Endothelial cell of umbilical vein (primary cell): ENCODE data around the gene PPP6R1. TPM values are rescaled to one million over a fixed set of nuclear protein-coding genes. Genes with fewer than 3 reads are reported as not detected.

ENCODE experiments used
- BruUV-seq: library from RNA; stranded (reverse); fragments of 400-500 nt; replicated peaks from 2 replicates; lab custom pipeline; 2021; lab: Mats Ljungman, UMichigan
- CTCF ChIA-PET: fragments of 300-600, 350-600 bp; sonication (Branson Sonifier 250); formaldehyde crosslinking; loops from one replicate; lab custom pipeline; 2021; ENCODE audit warnings: antibody characterized with exemption, inconsistent platforms; lab: Charles Lee
- POLR2A ChIA-PET: fragments of 300-600, 350-600 bp; sonication (Branson Sonifier 250); formaldehyde crosslinking; loops from one replicate; lab custom pipeline; 2021; ENCODE audit warnings: antibody characterized with exemption, inconsistent platforms; lab: Charles Lee
- DNase-seq: peaks from one replicate; pipeline ENCODE4 v3.0.0-alpha.2; 2011; ENCODE audit warnings: low read depth, low spot score
- FAIRE-seq: peaks from 2 replicates; lab custom pipeline; 2011; peaks lifted over from hg19 to GRCh38; lab: Jason Lieb, UNC
- H2AFZ ChIP-seq: 2 replicates; pipeline ENCODE4 v1.6.0; 2012; ENCODE audit warnings: low read depth, low read length, control low read depth, inconsistent platforms
- H3K27ac ChIP-seq: 2 replicates; pipeline ENCODE4 v1.5.1; 2011; ENCODE audit warnings: low read depth, mild to moderate bottlenecking, control low read depth, low read length, moderate library complexity; ENCODE audit not compliant: insufficient read depth
- H3K27me3 ChIP-seq, 2 experiments: 2 replicates each; pipeline versions ENCODE4 v1.6.0 to v1.6.1; 2011; ENCODE audit warnings: low read length in 2 of 2, mixed read lengths in 1 of 2; ENCODE audit not compliant: control insufficient read depth in 2 of 2, insufficient read depth in 2 of 2
- H3K36me3 ChIP-seq, 2 experiments: 2 replicates in 1 of 2; 3 replicates in 1 of 2; pipeline ENCODE4 v1.5.1; 2011; ENCODE audit warnings: low read length in 2 of 2, mild to moderate bottlenecking in 1 of 2, moderate library complexity in 1 of 2; ENCODE audit not compliant: control insufficient read depth in 2 of 2, insufficient read depth in 2 of 2; ENCODE audit errors: extremely low read depth in 1 of 2
- H3K4me1 ChIP-seq: 3 replicates; pipeline ENCODE4 v1.5.1; 2011; ENCODE audit warnings: mild to moderate bottlenecking, low read length; ENCODE audit not compliant: control insufficient read depth, insufficient read depth; ENCODE audit errors: extremely low read depth
- H3K4me2 ChIP-seq: 2 replicates; pipeline ENCODE4 v1.6.1; 2011; ENCODE audit warnings: low read length, control low read depth, mixed read lengths; ENCODE audit not compliant: insufficient read depth
- H3K4me3 ChIP-seq, 3 experiments: fragments of 200-600 bp in 1 of 3; sonication (generic), shearing (Covaris generic) in 1 of 3; replicated peaks in 1 of 3; 2 replicates each; pipeline ENCODE4 v1.5.1; 2011 to 2016; ENCODE audit warnings: control low read depth in 3 of 3, low read length in 3 of 3, mild to moderate bottlenecking in 2 of 3, inconsistent platforms in 1 of 3, low read depth in 1 of 3, moderate library complexity in 1 of 3; ENCODE audit not compliant: insufficient read depth in 1 of 3
- H3K79me2 ChIP-seq: 2 replicates; pipeline ENCODE4 v1.6.0; 2012; ENCODE audit warnings: low read length, inconsistent platforms; ENCODE audit not compliant: control insufficient read depth, insufficient read depth
- H3K9ac ChIP-seq: replicated peaks from 2 replicates; pipeline ENCODE3; 2011; ENCODE audit warnings: low read length, control low read depth; ENCODE audit not compliant: insufficient read depth; ENCODE audit errors: extremely low read depth
- H3K9me1 ChIP-seq: replicated peaks from 3 replicates; pipeline ENCODE4 v1.6.0; 2011; ENCODE audit warnings: mild to moderate bottlenecking, low read length; ENCODE audit not compliant: control insufficient read depth, insufficient read depth; ENCODE audit errors: extremely low read depth
- H3K9me3 ChIP-seq: replicated peaks from 2 replicates; pipeline ENCODE4 v1.5.1; 2012; ENCODE audit warnings: low read length, inconsistent platforms; ENCODE audit not compliant: control insufficient read depth, insufficient read depth
- H4K20me1 ChIP-seq: replicated peaks from 2 replicates; pipeline ENCODE3; 2011; ENCODE audit warnings: mild to moderate bottlenecking, low read length; ENCODE audit not compliant: control insufficient read depth, insufficient read depth; ENCODE audit errors: extremely low read depth
- CTCF ChIP-seq, 2 donors: IDR thresholded peaks; 1 replicate in 1 of 2; 2 replicates in 1 of 2; pipeline ENCODE4 v1.5.1; 2011; ENCODE audit warnings: low read length in 2 of 2, mild to moderate bottlenecking in 2 of 2, moderate library complexity in 2 of 2, control low read depth in 1 of 2, inconsistent platforms in 1 of 2, low read depth in 1 of 2; ENCODE audit not compliant: insufficient read depth in 1 of 2; ENCODE audit errors: extremely low read depth in 1 of 2
- EZH2 ChIP-seq: IDR thresholded peaks from 2 replicates; pipeline ENCODE4 v1.6.1; 2012; ENCODE audit warnings: borderline replicate concordance, low read depth, mild to moderate bottlenecking, moderate library complexity, low read length, inconsistent platforms; ENCODE audit not compliant: severe bottlenecking
- GATA2 ChIP-seq: IDR thresholded peaks from 2 replicates; pipeline ENCODE4 v1.7.0; 2011; ENCODE audit warnings: low read depth, mild to moderate bottlenecking, moderate library complexity, mixed read lengths, low read length; ENCODE audit not compliant: insufficient read length, insufficient read depth
- MAX ChIP-seq: IDR thresholded peaks from 2 replicates; pipeline ENCODE4 v1.6.1; 2011; ENCODE audit not compliant: insufficient read depth, insufficient read length
- MYC ChIP-seq: IDR thresholded peaks from one replicate; pipeline ENCODE4 v1.6.1; 2011; ENCODE audit warnings: mild to moderate bottlenecking, low read depth, low read length
- dilution Hi-C: fragments of 300-500 bp; cut with MboI; formaldehyde crosslinking; loops from one replicate; pipeline ENCODE4 v1.15.0; 2019; ENCODE audit warnings: low sequenced_read_pairs; ENCODE audit not compliant: extremely low pct_ligation_motif_present
- intact Hi-C: fragments of 100-400 bp; cut with micrococcal nuclease; formaldehyde crosslinking; loops from one replicate; pipeline ENCODE4 v1.10.0; 2022
- polyA plus RNA-seq, 4 experiments: library from polyadenylated mRNA; depleted of rRNA in 3 of 4; stranded (reverse) in 3 of 4; unstranded in 1 of 4; fragments of >200 nt; gene quantifications; 2 replicates each; pipeline versions ENCODE4 v1.2.1 to v1.2.3, GENCODE V29; 2011 to 2012; ENCODE audit warnings: missing spikeins in 1 of 4
- total RNA-seq: library from RNA; stranded (reverse); gene quantifications from 2 replicates; pipeline ENCODE4 v1.2.3, GENCODE V29; 2021

The PPP6R1 gene
- total and polyA plus RNA-seq, 2 donors (not counting 3 experiments of a cell fraction or from before 2014, with no cell fraction given), result 35.7 to 71.8 TPM

GRCh38 chr19:55252760-55253663 is 5.8 kb downstream of the PPP6R1 start:
- Histone ChIP-seq H3K4me1 (peaks cover 59% of the 10 kb centered on the region), H3K27ac (no peak overlapping the region), H3K27me3 (no peaks in the 10 kb centered on the region), H3K79me2 (peaks cover 97% of the 10 kb centered on the region), H3K9me3 (no peaks in the 10 kb centered on the region), H3K4me3 (no peak overlapping the region), H2AFZ (no peak overlapping the region), H3K9me1 (no peaks in the 10 kb centered on the region), H4K20me1 (no peaks in the 10 kb centered on the region), H3K36me3 (peaks cover 0 to 2% of the 10 kb centered on the region in 2 experiments), H3K4me2 (no peak overlapping the region), H3K9ac (no peak overlapping the region)
- CTCF ChIA-PET, result no interaction called here
- intact Hi-C loops (loop anchor here (10.0 kb wide), 1 partner anchor 352 kb away; the partner anchor contains the start of genes ZNF524 and ZNF865), dilution Hi-C loops (no loop called here)
- no peak for TF ChIP-seq MAX
- no peak for TF ChIP-seq GATA2
- no peak for TF ChIP-seq EZH2
- no peak for TF ChIP-seq CTCF (IDR thresholded peaks at IDR 0.05; ENCODE audit: extremely low read depth in 1 of 2, insufficient read depth in 1 of 2, low read depth in 1 of 2, low read length in 2 of 2)
- TF ChIP-seq MYC, result no peak
- POLR2A ChIA-PET, result no interaction called here
- DNase-seq (no peak), FAIRE-seq (no peak)
- no TSS peak for BruUV-seq
